ENCODE data around the gene LRP6.
"Not testable (repeated sequence)": the region's sequence is repeated elsewhere in the genome, so short reads cannot be mapped to it uniquely, and the experiment has no call there.

The LRP6 gene

GRCh38 chr12:12266873-12267741 lies at the start of gene LRP6:
Gene LRP6, minus strand, starts transcription at chr12:12267044. Its CDS starts 309 bp downstream, at chr12:12266735.
- DNase-seq (ENCODE audit: low spot score): peak; percentile 96

GRCh38 chr12:12315838-12316237 lies 49.0 kb upstream of the LRP6 start:
- no peak for DNase-seq (ENCODE audit: low spot score)

GRCh38 chr12:12310695-12311094 lies 43.9 kb upstream of the LRP6 start:
- DNase-seq (ENCODE audit: low spot score): not testable (repeated sequence)

GRCh38 chr12:12305568-12306300 lies 38.9 kb upstream of the LRP6 start:
- DNase-seq (ENCODE audit: low spot score): no peak

GRCh38 chr12:12302976-12303375 lies 36.1 kb upstream of the LRP6 start:
- DNase-seq (ENCODE audit: low spot score): no peak

GRCh38 chr12:12301122-12301521 lies 34.3 kb upstream of the LRP6 start:
- no peak for DNase-seq (ENCODE audit: low spot score)

- no peak for DNase-seq (ENCODE audit: low spot score)
These were observed 30.5 kb upstream of the LRP6 start for GRCh38 chr12:12297201-12297830.

GRCh38 chr12:12294215-12295005 lies 27.6 kb upstream of the LRP6 start:
- DNase-seq (ENCODE audit: low spot score): no peak

- no peak for DNase-seq (ENCODE audit: low spot score)
These were observed 23.4 kb upstream of the LRP6 start for GRCh38 chr12:12290206-12290605.

- no peak for DNase-seq (ENCODE audit: low spot score)
These were observed 19.6 kb upstream of the LRP6 start for GRCh38 chr12:12286441-12286840.

GRCh38 chr12:12282761-12283425 lies 16.0 kb upstream of the LRP6 start:
- DNase-seq (ENCODE audit: low spot score): no peak

GRCh38 chr12:12282202-12282601 lies 15.4 kb upstream of the LRP6 start:
- DNase-seq (ENCODE audit: low spot score): no peak

GRCh38 chr12:12281134-12281533 lies 14.3 kb upstream of the LRP6 start:
- no peak for DNase-seq (ENCODE audit: low spot score)

GRCh38 chr12:12278899-12279298 lies 12.1 kb upstream of the LRP6 start:
- DNase-seq (ENCODE audit: low spot score): no peak

GRCh38 chr12:12275874-12276273 lies 9.0 kb upstream of the LRP6 start:
- DNase-seq (ENCODE audit: low spot score): no peak

- no peak for DNase-seq (ENCODE audit: low spot score)
These were observed 6.6 kb upstream of the LRP6 start for GRCh38 chr12:12273291-12273957.

GRCh38 chr12:12272869-12273268 lies 6.0 kb upstream of the LRP6 start:
- DNase-seq (ENCODE audit: low spot score): no peak

GRCh38 chr12:12270226-12270625 lies 3.4 kb upstream of the LRP6 start:
- DNase-seq (ENCODE audit: low spot score): no peak

GRCh38 chr12:12267742-12268200 lies 927 bp upstream of the LRP6 start:
- DNase-seq (ENCODE audit: low spot score): no peak

- no peak for DNase-seq (ENCODE audit: low spot score)
These were observed 413 bp downstream of the LRP6 start for GRCh38 chr12:12266389-12266872.
